PC-3 (cell line): ENCODE data around the gene ABCA3.

Source experiments
- CTCF ChIP-seq: fragments of 300-600 bp; sonication (generic); conservative IDR thresholded peaks from 2 replicates; pipeline ENCODE4 v1.5.1; 2017; ENCODE audit warnings: antibody characterized with exemption, low read depth, mild to moderate bottlenecking, low read length
- EZH2 ChIP-seq: fragments of 300-600 bp; sonication (generic); IDR thresholded peaks from one replicate; pipeline ENCODE4 v1.6.1; 2017; ENCODE audit warnings: antibody characterized with exemption, mild to moderate bottlenecking, low read length; ENCODE audit not compliant: unreplicated experiment
- EZH2phosphoT487 ChIP-seq: fragments of 300-600 bp; sonication (generic); IDR thresholded peaks from 2 replicates; pipeline ENCODE4 v1.6.1; 2018; ENCODE audit warnings: mild to moderate bottlenecking, antibody characterized with exemption, low read length, borderline replicate concordance

- no peak for TF ChIP-seq CTCF
- TF ChIP-seq EZH2: no peak
- TF ChIP-seq EZH2phosphoT487: no peak
These were observed 67.0 kb downstream of the ABCA3 start for GRCh38 chr16:2273484-2273883.
